HFFc6 (cell line): ENCODE results near the gene MMP23B. TPM values are rescaled to one million over a fixed set of nuclear protein-coding genes. Genes with fewer than 3 reads are reported as not detected.
"Not testable (repeated sequence)": the region's sequence is repeated elsewhere in the genome, so short reads cannot be mapped to it uniquely, and the experiment has no call there.

ENCODE experiments used
- DNase-seq: peaks from one replicate; pipeline ENCODE4 v3.0.0-alpha.2; 2018
- H3K27ac Mint-ChIP-seq: 2 replicates; pipeline ENCODE4 v1.8.0; 2020; ENCODE audit warnings: mild to moderate bottlenecking, mixed read lengths
- H3K27me3 Mint-ChIP-seq: 2 replicates; pipeline ENCODE4 v1.8.0; 2021; ENCODE audit warnings: mild to moderate bottlenecking, moderate library complexity, mixed read lengths; ENCODE audit not compliant: insufficient read depth
- H3K36me3 Mint-ChIP-seq: 2 replicates; pipeline ENCODE4 v1.8.0; 2021; ENCODE audit warnings: low read depth, mixed read lengths
- H3K4me1 Mint-ChIP-seq: 2 replicates; pipeline ENCODE4 v1.8.0; 2020; ENCODE audit warnings: low read depth, mixed read lengths
- H3K4me3 Mint-ChIP-seq: 2 replicates; pipeline ENCODE4 v1.8.0; 2020; ENCODE audit warnings: mild to moderate bottlenecking, moderate library complexity, mixed read lengths
- H3K9me3 Mint-ChIP-seq: 2 replicates; pipeline ENCODE4 v1.8.0; 2020; ENCODE audit warnings: mild to moderate bottlenecking, mixed read lengths
- CTCF ChIP-seq: fragments of 200-600 bp; sonication (generic); IDR thresholded peaks from 2 replicates; pipeline ENCODE4 v1.5.0; 2021; ENCODE audit warnings: antibody characterized with exemption, mild to moderate bottlenecking
- total RNA-seq, 6 experiments: library from RNA; stranded (reverse); fragmentation: NEBNext Ultra II Directional; extraction: Animal tissue kit (Norgen Biotek cat#: 25700); gene quantifications; 2 replicates in 1 of 6; 3 replicates in 5 of 6; pipeline ENCODE4 v1.2.3, GENCODE V29; 2021

MMP23B gene
- total RNA-seq, 6 experiments from 2014 or later, result 2.8 to 7.1 (median 5.1) TPM

DNA sequence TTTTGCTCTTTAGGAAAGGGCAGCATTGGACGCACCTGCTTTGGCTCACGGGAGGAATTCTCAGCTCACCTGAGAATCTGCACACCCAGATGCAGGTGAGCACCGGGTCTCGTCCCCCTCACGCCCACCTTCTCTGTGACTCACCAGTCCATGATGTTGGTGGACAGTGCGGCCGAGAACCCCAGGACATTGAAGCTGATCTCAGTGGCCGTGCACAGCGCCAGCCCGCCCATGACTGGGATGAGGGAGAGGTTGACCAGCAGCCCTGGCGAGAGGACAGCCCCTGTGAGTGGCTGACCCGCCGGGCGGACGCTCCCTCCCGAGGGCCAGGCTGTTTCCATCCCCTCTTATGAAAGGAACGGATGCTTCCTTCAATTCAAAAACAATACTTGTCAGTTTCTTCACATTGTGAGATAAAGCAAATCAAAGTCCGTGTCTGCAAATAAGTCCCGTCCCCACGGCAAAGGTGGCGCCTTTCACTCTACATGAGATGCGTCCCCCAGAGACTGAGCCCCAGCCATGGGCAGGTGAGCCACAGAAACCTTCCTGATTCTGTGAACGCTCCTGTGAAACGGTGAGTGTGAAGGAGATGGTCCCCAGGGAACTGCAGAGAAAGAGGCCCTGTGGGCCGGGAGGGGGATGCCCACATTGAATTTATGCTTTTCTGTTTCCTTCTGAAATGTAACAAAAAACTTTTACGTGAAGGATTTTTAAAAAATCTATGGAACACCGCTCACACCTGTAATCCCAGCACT lies 39.6 kb downstream of the MMP23B start:
- Mint-ChIP-seq H3K4me1 (no peaks in the 10 kb centered on the region), H3K36me3 (peaks cover 8% of the 10 kb centered on the region), H3K9me3 (no peaks in the 10 kb centered on the region), H3K27me3 (no peaks in the 10 kb centered on the region), H3K27ac (no peak overlapping the region), H3K4me3 (no peak overlapping the region)
- no peak for DNase-seq
- TF ChIP-seq CTCF, result no peak

GRCh38 chr1:1672181-1672965 lies 40.4 kb downstream of the MMP23B start:
- H3K27me3 Mint-ChIP-seq, result no peaks in the 10 kb centered on the region
- no peaks in the 10 kb centered on the region for H3K9me3 Mint-ChIP-seq
- no peaks in the 10 kb centered on the region for H3K4me1 Mint-ChIP-seq
- no peak for TF ChIP-seq CTCF
- H3K36me3 Mint-ChIP-seq, result peaks cover 6% of the 10 kb centered on the region
- H3K4me3 Mint-ChIP-seq, result no peak overlapping the region
- DNase-seq, result no peak
- H3K27ac Mint-ChIP-seq, result no peak overlapping the region

DNA sequence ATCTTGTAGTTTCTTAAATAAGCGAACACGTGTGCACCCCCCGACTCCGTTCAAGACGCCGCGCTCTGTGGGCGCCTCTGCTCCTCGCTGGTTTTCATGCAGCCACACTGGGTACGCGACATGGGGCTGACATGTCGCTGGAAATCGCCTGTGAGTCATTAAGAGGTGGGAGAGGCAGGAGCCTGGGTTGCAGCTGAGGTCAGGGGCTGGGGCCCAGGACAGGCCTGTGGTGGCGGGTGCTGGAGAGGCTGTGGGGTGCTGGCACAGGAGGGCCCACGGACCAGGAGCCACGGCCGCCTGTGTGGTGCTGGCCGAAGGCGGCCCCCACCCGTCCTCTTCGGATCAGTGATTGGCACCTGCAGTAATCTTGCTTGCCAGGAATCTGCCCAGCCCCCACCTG lies 42.8 kb downstream of the MMP23B start:
- H3K9me3 Mint-ChIP-seq, DNase-seq, H3K4me1 Mint-ChIP-seq, H3K27ac Mint-ChIP-seq, H3K4me3 Mint-ChIP-seq, H3K27me3 Mint-ChIP-seq, H3K36me3 Mint-ChIP-seq: not testable (repeated sequence)

GRCh38 chr1:1675218-1675617 lies 43.2 kb downstream of the MMP23B start:
- DNase-seq, H3K4me3 Mint-ChIP-seq, H3K9me3 Mint-ChIP-seq, H3K27me3 Mint-ChIP-seq, H3K36me3 Mint-ChIP-seq, H3K4me1 Mint-ChIP-seq, H3K27ac Mint-ChIP-seq: not testable (repeated sequence)

DNA sequence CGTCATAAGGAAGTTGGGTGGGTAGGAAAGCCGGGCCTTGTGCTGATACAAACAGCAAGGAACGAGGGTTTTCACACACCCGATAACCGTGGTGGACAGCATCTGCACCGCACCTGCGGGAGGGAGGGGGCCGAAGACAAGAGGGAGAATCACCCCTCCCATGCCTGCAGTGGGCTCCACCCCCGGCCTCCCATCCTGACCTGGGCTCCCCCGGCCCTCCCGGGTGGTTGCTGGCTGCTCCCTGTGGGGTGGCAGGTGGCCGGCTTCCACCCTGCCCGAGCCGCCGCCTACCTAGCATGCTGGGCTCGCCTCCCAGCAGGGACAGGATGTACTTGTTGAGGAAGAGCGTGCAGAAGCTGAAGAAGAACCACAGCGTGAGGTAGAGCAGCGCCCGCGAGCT lies 44.1 kb downstream of the MMP23B start:
- H3K9me3 Mint-ChIP-seq, H3K27ac Mint-ChIP-seq, H3K27me3 Mint-ChIP-seq, DNase-seq, H3K36me3 Mint-ChIP-seq, H3K4me1 Mint-ChIP-seq, H3K4me3 Mint-ChIP-seq: not testable (repeated sequence)

GRCh38 chr1:1677718-1678580 lies 46.0 kb downstream of the MMP23B start:
- H3K4me1 Mint-ChIP-seq, result no peaks in the 10 kb centered on the region
- no peak overlapping the region for H3K27ac Mint-ChIP-seq
- H3K27me3 Mint-ChIP-seq, result no peaks in the 10 kb centered on the region
- H3K9me3 Mint-ChIP-seq, result no peaks in the 10 kb centered on the region
- no peak overlapping the region; the same call in 1 of the 2 replicates for H3K4me3 Mint-ChIP-seq
- DNase-seq, result no peak
- no peak for TF ChIP-seq CTCF
- H3K36me3 Mint-ChIP-seq, result no peaks in the 10 kb centered on the region
